SU-DHL-6 (cell line): ENCODE measurements around the gene RASD2.

Experiments
- H2AFZ ChIP-seq: fragments of 200-600 bp; sonication (generic); 2 replicates; pipeline ENCODE4 v1.6.1; 2014; ENCODE audit warnings: low read depth, mild to moderate bottlenecking, moderate library complexity, mixed read lengths, antibody characterized with exemption, low read length; ENCODE audit not compliant: severe bottlenecking
- H3F3A ChIP-seq: fragments of 200-600 bp; shearing (Covaris generic); 2 replicates; pipeline ENCODE4 v1.6.0; 2016; ENCODE audit warnings: antibody characterized with exemption, mild to moderate bottlenecking; ENCODE audit not compliant: insufficient read depth
- H3K27ac ChIP-seq: fragments of 200-600 bp; sonication (generic); 2 replicates; pipeline ENCODE4 v1.5.1; 2016; ENCODE audit warnings: low read depth, mild to moderate bottlenecking, low read length, moderate library complexity, mixed read lengths
- H3K27me3 ChIP-seq: fragments of 200-600 bp; sonication (generic), shearing (Covaris generic); 2 replicates; pipeline ENCODE4 v1.6.0; 2014; ENCODE audit warnings: mild to moderate bottlenecking, low read length
- H3K36me3 ChIP-seq: fragments of 200-600 bp; sonication (generic); 2 replicates; pipeline ENCODE4 v1.6.1; 2014; ENCODE audit warnings: mild to moderate bottlenecking, low read length, mixed read lengths
- H3K4me2 ChIP-seq: fragments of 300-600, 200-600 bp; shearing (Covaris generic), sonication (generic); 2 replicates; pipeline ENCODE4 v1.6.0; 2014; ENCODE audit warnings: low read length, low read depth, mild to moderate bottlenecking; ENCODE audit not compliant: poor library complexity, severe bottlenecking
- H3K4me3 ChIP-seq: fragments of 200-600 bp; sonication (generic); 2 replicates; pipeline ENCODE4 v1.5.1; 2014; ENCODE audit warnings: antibody characterized with exemption, low read length, mild to moderate bottlenecking, mixed read lengths; ENCODE audit not compliant: insufficient read depth, poor library complexity, severe bottlenecking
- H3K79me2 ChIP-seq: fragments of 200-600 bp; sonication (generic); 2 replicates; pipeline ENCODE4 v1.6.1; 2014; ENCODE audit warnings: mild to moderate bottlenecking, low read length, moderate library complexity; ENCODE audit not compliant: insufficient read depth
- H3K9ac ChIP-seq: fragments of 200-600 bp; sonication (generic); 2 replicates; pipeline ENCODE4 v1.7.0; 2014; ENCODE audit warnings: mild to moderate bottlenecking, low read length
- H3K9me2 ChIP-seq: fragments of 200-600 bp; sonication (generic); replicated peaks from 2 replicates; pipeline ENCODE4 v1.6.1; 2014; ENCODE audit warnings: low read length; ENCODE audit not compliant: insufficient read depth
- H3K9me3 ChIP-seq: fragments of 200-600 bp; sonication (generic); 2 replicates; pipeline ENCODE4 v1.6.1; 2014; ENCODE audit warnings: low read length, mixed read lengths; ENCODE audit not compliant: insufficient read depth
- H4K20me1 ChIP-seq: fragments of 200-600 bp; sonication (generic); 2 replicates; pipeline ENCODE4 v1.6.1; 2014; ENCODE audit warnings: low read depth, mild to moderate bottlenecking, antibody characterized with exemption, low read length, moderate library complexity, mixed read lengths
- CTCF ChIP-seq: fragments of 200-600 bp; sonication (generic); IDR thresholded peaks from one replicate; pipeline ENCODE4 v1.5.1; 2017; ENCODE audit warnings: antibody characterized with exemption, mild to moderate bottlenecking, low read length, moderate library complexity; ENCODE audit not compliant: insufficient read depth, poor library complexity, severe bottlenecking
- EZH2phosphoT487 ChIP-seq: fragments of 200-600 bp; sonication (generic), shearing (Covaris generic); conservative IDR thresholded peaks from 2 replicates; pipeline ENCODE4 v1.6.1; 2018; ENCODE audit warnings: mild to moderate bottlenecking, antibody characterized with exemption, low read length, moderate library complexity, mixed read lengths

Gene RASD2

GRCh38 chr22:35561796-35562526 lies 21.3 kb downstream of the RASD2 start:
- Histone ChIP-seq H3K9me2 (no peaks in the 10 kb centered on the region), H2AFZ (no peak overlapping the region), H3F3A (no peaks in the 10 kb centered on the region), H3K36me3 (no peaks in the 10 kb centered on the region), H4K20me1 (no peaks in the 10 kb centered on the region), H3K4me2 (no peak overlapping the region), H3K4me3 (no peak overlapping the region), H3K27me3 (no peaks in the 10 kb centered on the region), H3K79me2 (no peaks in the 10 kb centered on the region), H3K27ac (no peak overlapping the region), H3K9ac (no peak overlapping the region), H3K9me3 (no peaks in the 10 kb centered on the region)
- TF ChIP-seq CTCF: no peak
- TF ChIP-seq EZH2phosphoT487: no peak

GRCh38 chr22:35563211-35563610 lies 22.6 kb downstream of the RASD2 start:
- Histone ChIP-seq H3K9me2 (no peaks in the 10 kb centered on the region), H3K9ac (no peak overlapping the region), H2AFZ (no peak overlapping the region), H3K4me3 (no peak overlapping the region), H3K27ac (no peak overlapping the region), H3K36me3 (no peaks in the 10 kb centered on the region), H3K4me2 (no peak overlapping the region), H3F3A (no peaks in the 10 kb centered on the region), H3K79me2 (no peaks in the 10 kb centered on the region), H3K27me3 (no peaks in the 10 kb centered on the region), H3K9me3 (no peaks in the 10 kb centered on the region), H4K20me1 (no peaks in the 10 kb centered on the region)
- TF ChIP-seq CTCF (no peak), EZH2phosphoT487 (no peak)

- Histone ChIP-seq H3K79me2 (no peaks in the 10 kb centered on the region), H2AFZ (no peak overlapping the region), H3K27me3 (no peaks in the 10 kb centered on the region), H3K27ac (no peak overlapping the region), H3K36me3 (no peaks in the 10 kb centered on the region), H3K9ac (no peak overlapping the region), H4K20me1 (no peaks in the 10 kb centered on the region), H3F3A (no peaks in the 10 kb centered on the region), H3K4me3 (no peak overlapping the region), H3K4me2 (no peak overlapping the region), H3K9me2 (no peaks in the 10 kb centered on the region), H3K9me3 (no peaks in the 10 kb centered on the region)
- TF ChIP-seq CTCF (no peak), EZH2phosphoT487 (no peak)
Observed at GRCh38 chr22:35564975-35565867, 24.6 kb downstream of the RASD2 start.
